Endothelial cell of umbilical vein (primary cell): Measurements from ENCODE around the gene KCND2. TPM values are rescaled to one million over a fixed set of nuclear protein-coding genes. Genes with fewer than 3 reads are reported as not detected.

ENCODE experiments used
- BruUV-seq: library from RNA; stranded (reverse); fragments of 400-500 nt; replicated peaks from 2 replicates; lab custom pipeline; 2021; lab: Mats Ljungman, UMichigan
- CTCF ChIA-PET: fragments of 300-600, 350-600 bp; sonication (Branson Sonifier 250); formaldehyde crosslinking; loops from one replicate; lab custom pipeline; 2021; ENCODE audit warnings: antibody characterized with exemption, inconsistent platforms; lab: Charles Lee
- POLR2A ChIA-PET: fragments of 300-600, 350-600 bp; sonication (Branson Sonifier 250); formaldehyde crosslinking; loops from one replicate; lab custom pipeline; 2021; ENCODE audit warnings: antibody characterized with exemption, inconsistent platforms; lab: Charles Lee
- DNase-seq: peaks from one replicate; pipeline ENCODE4 v3.0.0-alpha.2; 2011; ENCODE audit warnings: low read depth, low spot score
- FAIRE-seq: peaks from 2 replicates; lab custom pipeline; 2011; peaks lifted over from hg19 to GRCh38; lab: Jason Lieb, UNC
- H2AFZ ChIP-seq: 2 replicates; pipeline ENCODE4 v1.6.0; 2012; ENCODE audit warnings: low read depth, low read length, control low read depth, inconsistent platforms
- H3K27ac ChIP-seq: 2 replicates; pipeline ENCODE4 v1.5.1; 2011; ENCODE audit warnings: low read depth, mild to moderate bottlenecking, control low read depth, low read length, moderate library complexity; ENCODE audit not compliant: insufficient read depth
- H3K27me3 ChIP-seq, 2 experiments: 2 replicates each; pipeline versions ENCODE4 v1.6.0 to v1.6.1; 2011; ENCODE audit warnings: low read length in 2 of 2, mixed read lengths in 1 of 2; ENCODE audit not compliant: control insufficient read depth in 2 of 2, insufficient read depth in 2 of 2
- H3K36me3 ChIP-seq, 2 experiments: 2 replicates in 1 of 2; 3 replicates in 1 of 2; pipeline ENCODE4 v1.5.1; 2011; ENCODE audit warnings: low read length in 2 of 2, mild to moderate bottlenecking in 1 of 2, moderate library complexity in 1 of 2; ENCODE audit not compliant: control insufficient read depth in 2 of 2, insufficient read depth in 2 of 2; ENCODE audit errors: extremely low read depth in 1 of 2
- H3K4me1 ChIP-seq: 3 replicates; pipeline ENCODE4 v1.5.1; 2011; ENCODE audit warnings: mild to moderate bottlenecking, low read length; ENCODE audit not compliant: control insufficient read depth, insufficient read depth; ENCODE audit errors: extremely low read depth
- H3K4me2 ChIP-seq: 2 replicates; pipeline ENCODE4 v1.6.1; 2011; ENCODE audit warnings: low read length, control low read depth, mixed read lengths; ENCODE audit not compliant: insufficient read depth
- H3K4me3 ChIP-seq, 3 experiments: fragments of 200-600 bp in 1 of 3; sonication (generic), shearing (Covaris generic) in 1 of 3; replicated peaks in 1 of 3; 2 replicates each; pipeline ENCODE4 v1.5.1; 2011 to 2016; ENCODE audit warnings: control low read depth in 3 of 3, low read length in 3 of 3, mild to moderate bottlenecking in 2 of 3, inconsistent platforms in 1 of 3, low read depth in 1 of 3, moderate library complexity in 1 of 3; ENCODE audit not compliant: insufficient read depth in 1 of 3
- H3K79me2 ChIP-seq: 2 replicates; pipeline ENCODE4 v1.6.0; 2012; ENCODE audit warnings: low read length, inconsistent platforms; ENCODE audit not compliant: control insufficient read depth, insufficient read depth
- H3K9ac ChIP-seq: replicated peaks from 2 replicates; pipeline ENCODE3; 2011; ENCODE audit warnings: low read length, control low read depth; ENCODE audit not compliant: insufficient read depth; ENCODE audit errors: extremely low read depth
- H3K9me1 ChIP-seq: replicated peaks from 3 replicates; pipeline ENCODE4 v1.6.0; 2011; ENCODE audit warnings: mild to moderate bottlenecking, low read length; ENCODE audit not compliant: control insufficient read depth, insufficient read depth; ENCODE audit errors: extremely low read depth
- H3K9me3 ChIP-seq: replicated peaks from 2 replicates; pipeline ENCODE4 v1.5.1; 2012; ENCODE audit warnings: low read length, inconsistent platforms; ENCODE audit not compliant: control insufficient read depth, insufficient read depth
- H4K20me1 ChIP-seq: replicated peaks from 2 replicates; pipeline ENCODE3; 2011; ENCODE audit warnings: mild to moderate bottlenecking, low read length; ENCODE audit not compliant: control insufficient read depth, insufficient read depth; ENCODE audit errors: extremely low read depth
- EZH2 ChIP-seq: IDR thresholded peaks from 2 replicates; pipeline ENCODE4 v1.6.1; 2012; ENCODE audit warnings: borderline replicate concordance, low read depth, mild to moderate bottlenecking, moderate library complexity, low read length, inconsistent platforms; ENCODE audit not compliant: severe bottlenecking
- FOS ChIP-seq: IDR thresholded peaks from 2 replicates; pipeline ENCODE4 v1.6.1; 2011; ENCODE audit warnings: mild to moderate bottlenecking, low read length, moderate library complexity, borderline replicate concordance; ENCODE audit not compliant: insufficient read depth
- GATA2 ChIP-seq: IDR thresholded peaks from 2 replicates; pipeline ENCODE4 v1.7.0; 2011; ENCODE audit warnings: low read depth, mild to moderate bottlenecking, moderate library complexity, mixed read lengths, low read length; ENCODE audit not compliant: insufficient read length, insufficient read depth
- JUN ChIP-seq: IDR thresholded peaks from 2 replicates; pipeline ENCODE4 v1.6.1; 2011; ENCODE audit warnings: borderline replicate concordance, low read depth; ENCODE audit not compliant: insufficient read length, insufficient read depth
- MYC ChIP-seq: IDR thresholded peaks from one replicate; pipeline ENCODE4 v1.6.1; 2011; ENCODE audit warnings: mild to moderate bottlenecking, low read depth, low read length
- POLR2A ChIP-seq: IDR thresholded peaks from 2 replicates; pipeline ENCODE4 v1.6.1; 2012; ENCODE audit warnings: low read depth, mild to moderate bottlenecking, control low read depth, low read length
- POLR2AphosphoS5 ChIP-seq: IDR thresholded peaks from 2 replicates; pipeline ENCODE4 v1.6.1; 2012; ENCODE audit warnings: low read depth, mild to moderate bottlenecking, control low read depth, low read length, moderate library complexity; ENCODE audit not compliant: insufficient read depth
- dilution Hi-C: fragments of 300-500 bp; cut with MboI; formaldehyde crosslinking; loops from one replicate; pipeline ENCODE4 v1.15.0; 2019; ENCODE audit warnings: low sequenced_read_pairs; ENCODE audit not compliant: extremely low pct_ligation_motif_present
- intact Hi-C: fragments of 100-400 bp; cut with micrococcal nuclease; formaldehyde crosslinking; loops from one replicate; pipeline ENCODE4 v1.10.0; 2022
- polyA plus RNA-seq, 4 experiments: library from polyadenylated mRNA; depleted of rRNA in 3 of 4; stranded (reverse) in 3 of 4; unstranded in 1 of 4; fragments of >200 nt; gene quantifications; 2 replicates each; pipeline versions ENCODE4 v1.2.1 to v1.2.3, GENCODE V29; 2011 to 2012; ENCODE audit warnings: missing spikeins in 1 of 4
- total RNA-seq: library from RNA; stranded (reverse); gene quantifications from 2 replicates; pipeline ENCODE4 v1.2.3, GENCODE V29; 2021
- TF ChIP-seq, protein P1 (sequence below), 2 donors: IDR thresholded peaks; 1 replicate in 1 of 2; 2 replicates in 1 of 2; pipeline ENCODE4 v1.5.1; 2011; ENCODE audit warnings: low read length in 2 of 2, mild to moderate bottlenecking in 2 of 2, moderate library complexity in 2 of 2, control low read depth in 1 of 2, inconsistent platforms in 1 of 2, low read depth in 1 of 2; ENCODE audit not compliant: insufficient read depth in 1 of 2; ENCODE audit errors: extremely low read depth in 1 of 2
- TF ChIP-seq, protein P2 (sequence below): IDR thresholded peaks from 2 replicates; pipeline ENCODE4 v1.6.1; 2011; ENCODE audit not compliant: insufficient read depth, insufficient read length

Gene KCND2
- total and polyA plus RNA-seq, 2 donors (not counting 3 experiments of a cell fraction or from before 2014, with no cell fraction given): not detected

DNA sequence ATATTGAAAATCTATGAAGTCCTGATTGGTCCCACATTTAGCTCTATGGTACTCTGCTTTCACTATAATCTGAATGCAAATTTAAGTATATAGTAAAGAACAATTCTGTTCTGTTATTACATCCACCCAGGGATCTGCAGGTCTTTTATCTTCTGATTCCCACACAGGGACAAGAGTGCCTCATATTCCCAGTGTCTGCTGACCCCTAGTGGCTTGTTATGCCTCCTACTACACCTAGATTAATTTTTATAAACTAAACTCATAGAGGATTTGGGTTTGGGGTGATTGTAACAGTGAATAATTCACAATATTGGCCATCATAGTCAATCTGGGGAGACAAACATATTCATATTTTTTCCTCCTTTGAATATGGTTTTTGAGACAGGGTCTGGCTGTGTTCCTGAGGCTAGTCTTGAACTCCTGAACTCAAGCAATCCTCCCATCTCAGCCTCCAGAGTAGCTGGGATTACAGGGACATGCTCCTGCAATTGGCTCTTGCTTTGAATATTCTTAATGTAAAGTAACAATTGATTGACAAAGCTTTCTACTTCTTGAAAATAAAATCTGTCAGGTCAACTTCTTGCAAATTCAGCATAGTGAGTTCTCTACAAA lies 282.1 kb downstream of the KCND2 start:
- no peak overlapping the region for H3K4me2 ChIP-seq
- H3K36me3 ChIP-seq: no peaks in the 10 kb centered on the region
- no peak overlapping the region for H2AFZ ChIP-seq
- no peak overlapping the region for H3K9ac ChIP-seq
- ChIA-PET CTCF (interaction anchor here (0.6 to 4.0 kb wide), 11 partner anchors 9 to 1286 kb away, joined by 3 to 106 read pairs (median 4); partner anchors contain the start of gene KCND2), POLR2A (no interaction called here)
- TF ChIP-seq, protein P1, sequence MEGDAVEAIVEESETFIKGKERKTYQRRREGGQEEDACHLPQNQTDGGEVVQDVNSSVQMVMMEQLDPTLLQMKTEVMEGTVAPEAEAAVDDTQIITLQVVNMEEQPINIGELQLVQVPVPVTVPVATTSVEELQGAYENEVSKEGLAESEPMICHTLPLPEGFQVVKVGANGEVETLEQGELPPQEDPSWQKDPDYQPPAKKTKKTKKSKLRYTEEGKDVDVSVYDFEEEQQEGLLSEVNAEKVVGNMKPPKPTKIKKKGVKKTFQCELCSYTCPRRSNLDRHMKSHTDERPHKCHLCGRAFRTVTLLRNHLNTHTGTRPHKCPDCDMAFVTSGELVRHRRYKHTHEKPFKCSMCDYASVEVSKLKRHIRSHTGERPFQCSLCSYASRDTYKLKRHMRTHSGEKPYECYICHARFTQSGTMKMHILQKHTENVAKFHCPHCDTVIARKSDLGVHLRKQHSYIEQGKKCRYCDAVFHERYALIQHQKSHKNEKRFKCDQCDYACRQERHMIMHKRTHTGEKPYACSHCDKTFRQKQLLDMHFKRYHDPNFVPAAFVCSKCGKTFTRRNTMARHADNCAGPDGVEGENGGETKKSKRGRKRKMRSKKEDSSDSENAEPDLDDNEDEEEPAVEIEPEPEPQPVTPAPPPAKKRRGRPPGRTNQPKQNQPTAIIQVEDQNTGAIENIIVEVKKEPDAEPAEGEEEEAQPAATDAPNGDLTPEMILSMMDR (IDR thresholded peaks at IDR 0.05; ENCODE audit: extremely low read depth in 1 of 2, insufficient read depth in 1 of 2, low read depth in 1 of 2, low read length in 2 of 2): peak; percentile 57 to 59
- TF ChIP-seq MYC: no peak
- dilution Hi-C loops (no loop called here), intact Hi-C loops (loop anchor here (1.0 kb wide), 3 partner anchors 283 to 1285 kb away; no protein-coding TSS in a partner anchor)
- no TSS peak for BruUV-seq
- no peaks in the 10 kb centered on the region for H4K20me1 ChIP-seq
- no peak overlapping the region for H3K4me3 ChIP-seq
- H3K9me1 ChIP-seq: no peaks in the 10 kb centered on the region
- peak; percentile 15 for FAIRE-seq
- peaks cover 0 to 7% of the 10 kb centered on the region in 2 experiments for H3K27me3 ChIP-seq
- H3K4me1 ChIP-seq: no peaks in the 10 kb centered on the region
- H3K79me2 ChIP-seq: no peaks in the 10 kb centered on the region
- peak; percentile 60 for DNase-seq
- H3K27ac ChIP-seq: no peak overlapping the region
- no peaks in the 10 kb centered on the region for H3K9me3 ChIP-seq

DNA sequence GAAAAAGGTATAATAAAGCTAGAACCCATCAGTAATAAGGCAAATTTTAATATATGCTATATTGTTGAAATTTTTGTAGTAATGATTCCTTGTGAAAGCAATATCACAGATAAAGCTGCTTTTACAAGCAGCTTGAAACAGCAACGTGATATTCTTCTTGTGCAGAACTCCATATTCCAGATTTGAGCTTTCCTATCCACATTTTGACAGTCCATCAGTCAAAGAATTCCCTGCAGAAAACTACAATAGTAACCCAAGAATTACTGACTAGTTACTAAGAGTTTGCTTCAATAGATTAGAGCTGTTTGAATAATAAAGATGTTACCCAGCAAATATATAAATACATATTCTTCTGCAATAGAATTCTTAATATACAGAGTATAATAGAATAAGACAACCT lies 291.2 kb downstream of the KCND2 start:
- Histone ChIP-seq H3K9ac (no peak overlapping the region), H3K9me3 (no peaks in the 10 kb centered on the region), H3K27ac (no peak overlapping the region), H3K9me1 (no peaks in the 10 kb centered on the region), H3K4me3 (no peak overlapping the region), H2AFZ (no peak overlapping the region), H3K4me1 (no peaks in the 10 kb centered on the region), H3K79me2 (no peaks in the 10 kb centered on the region), H4K20me1 (no peaks in the 10 kb centered on the region), H3K27me3 (no peaks in the 10 kb centered on the region), H3K36me3 (no peaks in the 10 kb centered on the region), H3K4me2 (no peak overlapping the region)
- dilution Hi-C loops (no loop called here), intact Hi-C loops (no loop called here)
- CTCF ChIA-PET: interaction anchor here (1.2 to 1.6 kb wide), 2 partner anchors 9 to 629 kb away, joined by 3 to 8 read pairs; no protein-coding TSS in a partner anchor
- no peak for DNase-seq
- TF ChIP-seq GATA2: no peak
- TF ChIP-seq JUN: no peak
- TF ChIP-seq EZH2: no peak
- TF ChIP-seq, protein P1 (IDR thresholded peaks at IDR 0.05; ENCODE audit: extremely low read depth in 1 of 2, insufficient read depth in 1 of 2, low read depth in 1 of 2, low read length in 2 of 2): no peak
- TF ChIP-seq FOS: no peak
- no peak for TF ChIP-seq POLR2A
- no peak for TF ChIP-seq POLR2AphosphoS5
- TF ChIP-seq MYC: no peak
- TF ChIP-seq, protein P2, sequence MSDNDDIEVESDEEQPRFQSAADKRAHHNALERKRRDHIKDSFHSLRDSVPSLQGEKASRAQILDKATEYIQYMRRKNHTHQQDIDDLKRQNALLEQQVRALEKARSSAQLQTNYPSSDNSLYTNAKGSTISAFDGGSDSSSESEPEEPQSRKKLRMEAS: no peak
- FAIRE-seq: no peak
- POLR2A ChIA-PET: no interaction called here
- no TSS peak for BruUV-seq
